Endothelial cell of umbilical vein (primary cell): ENCODE results near the gene IQCB1. TPM values are rescaled to one million over a fixed set of nuclear protein-coding genes. Genes with fewer than 3 reads are reported as not detected.

Experiments used
- BruUV-seq: library from RNA; stranded (reverse); fragments of 400-500 nt; replicated peaks from 2 replicates; lab custom pipeline; 2021; lab: Mats Ljungman, UMichigan
- CTCF ChIA-PET: fragments of 300-600, 350-600 bp; sonication (Branson Sonifier 250); formaldehyde crosslinking; loops from one replicate; lab custom pipeline; 2021; ENCODE audit warnings: antibody characterized with exemption, inconsistent platforms; lab: Charles Lee
- POLR2A ChIA-PET: fragments of 300-600, 350-600 bp; sonication (Branson Sonifier 250); formaldehyde crosslinking; loops from one replicate; lab custom pipeline; 2021; ENCODE audit warnings: antibody characterized with exemption, inconsistent platforms; lab: Charles Lee
- DNase-seq: peaks from one replicate; pipeline ENCODE4 v3.0.0-alpha.2; 2011; ENCODE audit warnings: low read depth, low spot score
- FAIRE-seq: peaks from 2 replicates; lab custom pipeline; 2011; peaks lifted over from hg19 to GRCh38; lab: Jason Lieb, UNC
- H2AFZ ChIP-seq: 2 replicates; pipeline ENCODE4 v1.6.0; 2012; ENCODE audit warnings: low read depth, low read length, control low read depth, inconsistent platforms
- H3K27ac ChIP-seq: 2 replicates; pipeline ENCODE4 v1.5.1; 2011; ENCODE audit warnings: low read depth, mild to moderate bottlenecking, control low read depth, low read length, moderate library complexity; ENCODE audit not compliant: insufficient read depth
- H3K27me3 ChIP-seq, 2 experiments: 2 replicates each; pipeline versions ENCODE4 v1.6.0 to v1.6.1; 2011; ENCODE audit warnings: low read length in 2 of 2, mixed read lengths in 1 of 2; ENCODE audit not compliant: control insufficient read depth in 2 of 2, insufficient read depth in 2 of 2
- H3K36me3 ChIP-seq, 2 experiments: 2 replicates in 1 of 2; 3 replicates in 1 of 2; pipeline ENCODE4 v1.5.1; 2011; ENCODE audit warnings: low read length in 2 of 2, mild to moderate bottlenecking in 1 of 2, moderate library complexity in 1 of 2; ENCODE audit not compliant: control insufficient read depth in 2 of 2, insufficient read depth in 2 of 2; ENCODE audit errors: extremely low read depth in 1 of 2
- H3K4me1 ChIP-seq: 3 replicates; pipeline ENCODE4 v1.5.1; 2011; ENCODE audit warnings: mild to moderate bottlenecking, low read length; ENCODE audit not compliant: control insufficient read depth, insufficient read depth; ENCODE audit errors: extremely low read depth
- H3K4me2 ChIP-seq: 2 replicates; pipeline ENCODE4 v1.6.1; 2011; ENCODE audit warnings: low read length, control low read depth, mixed read lengths; ENCODE audit not compliant: insufficient read depth
- H3K4me3 ChIP-seq, 3 experiments: fragments of 200-600 bp in 1 of 3; sonication (generic), shearing (Covaris generic) in 1 of 3; replicated peaks in 1 of 3; 2 replicates each; pipeline ENCODE4 v1.5.1; 2011 to 2016; ENCODE audit warnings: control low read depth in 3 of 3, low read length in 3 of 3, mild to moderate bottlenecking in 2 of 3, inconsistent platforms in 1 of 3, low read depth in 1 of 3, moderate library complexity in 1 of 3; ENCODE audit not compliant: insufficient read depth in 1 of 3
- H3K79me2 ChIP-seq: 2 replicates; pipeline ENCODE4 v1.6.0; 2012; ENCODE audit warnings: low read length, inconsistent platforms; ENCODE audit not compliant: control insufficient read depth, insufficient read depth
- H3K9ac ChIP-seq: replicated peaks from 2 replicates; pipeline ENCODE3; 2011; ENCODE audit warnings: low read length, control low read depth; ENCODE audit not compliant: insufficient read depth; ENCODE audit errors: extremely low read depth
- H3K9me1 ChIP-seq: replicated peaks from 3 replicates; pipeline ENCODE4 v1.6.0; 2011; ENCODE audit warnings: mild to moderate bottlenecking, low read length; ENCODE audit not compliant: control insufficient read depth, insufficient read depth; ENCODE audit errors: extremely low read depth
- H3K9me3 ChIP-seq: replicated peaks from 2 replicates; pipeline ENCODE4 v1.5.1; 2012; ENCODE audit warnings: low read length, inconsistent platforms; ENCODE audit not compliant: control insufficient read depth, insufficient read depth
- H4K20me1 ChIP-seq: replicated peaks from 2 replicates; pipeline ENCODE3; 2011; ENCODE audit warnings: mild to moderate bottlenecking, low read length; ENCODE audit not compliant: control insufficient read depth, insufficient read depth; ENCODE audit errors: extremely low read depth
- CTCF ChIP-seq, 2 donors: IDR thresholded peaks; 1 replicate in 1 of 2; 2 replicates in 1 of 2; pipeline ENCODE4 v1.5.1; 2011; ENCODE audit warnings: low read length in 2 of 2, mild to moderate bottlenecking in 2 of 2, moderate library complexity in 2 of 2, control low read depth in 1 of 2, inconsistent platforms in 1 of 2, low read depth in 1 of 2; ENCODE audit not compliant: insufficient read depth in 1 of 2; ENCODE audit errors: extremely low read depth in 1 of 2
- EZH2 ChIP-seq: IDR thresholded peaks from 2 replicates; pipeline ENCODE4 v1.6.1; 2012; ENCODE audit warnings: borderline replicate concordance, low read depth, mild to moderate bottlenecking, moderate library complexity, low read length, inconsistent platforms; ENCODE audit not compliant: severe bottlenecking
- FOS ChIP-seq: IDR thresholded peaks from 2 replicates; pipeline ENCODE4 v1.6.1; 2011; ENCODE audit warnings: mild to moderate bottlenecking, low read length, moderate library complexity, borderline replicate concordance; ENCODE audit not compliant: insufficient read depth
- GATA2 ChIP-seq: IDR thresholded peaks from 2 replicates; pipeline ENCODE4 v1.7.0; 2011; ENCODE audit warnings: low read depth, mild to moderate bottlenecking, moderate library complexity, mixed read lengths, low read length; ENCODE audit not compliant: insufficient read length, insufficient read depth
- JUN ChIP-seq: IDR thresholded peaks from 2 replicates; pipeline ENCODE4 v1.6.1; 2011; ENCODE audit warnings: borderline replicate concordance, low read depth; ENCODE audit not compliant: insufficient read length, insufficient read depth
- MAX ChIP-seq: IDR thresholded peaks from 2 replicates; pipeline ENCODE4 v1.6.1; 2011; ENCODE audit not compliant: insufficient read depth, insufficient read length
- MYC ChIP-seq: IDR thresholded peaks from one replicate; pipeline ENCODE4 v1.6.1; 2011; ENCODE audit warnings: mild to moderate bottlenecking, low read depth, low read length
- POLR2A ChIP-seq: IDR thresholded peaks from 2 replicates; pipeline ENCODE4 v1.6.1; 2012; ENCODE audit warnings: low read depth, mild to moderate bottlenecking, control low read depth, low read length
- POLR2AphosphoS5 ChIP-seq: IDR thresholded peaks from 2 replicates; pipeline ENCODE4 v1.6.1; 2012; ENCODE audit warnings: low read depth, mild to moderate bottlenecking, control low read depth, low read length, moderate library complexity; ENCODE audit not compliant: insufficient read depth
- dilution Hi-C: fragments of 300-500 bp; cut with MboI; formaldehyde crosslinking; loops from one replicate; pipeline ENCODE4 v1.15.0; 2019; ENCODE audit warnings: low sequenced_read_pairs; ENCODE audit not compliant: extremely low pct_ligation_motif_present
- intact Hi-C: fragments of 100-400 bp; cut with micrococcal nuclease; formaldehyde crosslinking; loops from one replicate; pipeline ENCODE4 v1.10.0; 2022
- polyA plus RNA-seq, 4 experiments: library from polyadenylated mRNA; depleted of rRNA in 3 of 4; stranded (reverse) in 3 of 4; unstranded in 1 of 4; fragments of >200 nt; gene quantifications; 2 replicates each; pipeline versions ENCODE4 v1.2.1 to v1.2.3, GENCODE V29; 2011 to 2012; ENCODE audit warnings: missing spikeins in 1 of 4
- total RNA-seq: library from RNA; stranded (reverse); gene quantifications from 2 replicates; pipeline ENCODE4 v1.2.3, GENCODE V29; 2021

Gene IQCB1
- total and polyA plus RNA-seq, 2 donors (not counting 3 experiments of a cell fraction or from before 2014, with no cell fraction given): 9.9 to 22.0 TPM

GRCh38 chr3:121803771-121804320 is 31.0 kb downstream of the IQCB1 start:
- Histone ChIP-seq H4K20me1 (no peaks in the 10 kb centered on the region), H3K36me3 (no peaks in the 10 kb centered on the region), H3K9ac (no peak overlapping the region), H3K9me3 (no peaks in the 10 kb centered on the region), H3K9me1 (no peaks in the 10 kb centered on the region), H3K27ac (no peak overlapping the region), H3K4me3 (no peak overlapping the region), H3K4me2 (no peak overlapping the region), H2AFZ (no peak overlapping the region), H3K27me3 (no peaks in the 10 kb centered on the region), H3K4me1 (no peaks in the 10 kb centered on the region), H3K79me2 (no peaks in the 10 kb centered on the region)
- FAIRE-seq (no peak), DNase-seq (no peak)
- BruUV-seq: no TSS peak
- dilution Hi-C loops (no loop called here), intact Hi-C loops (no loop called here)
- ChIA-PET CTCF (no interaction called here), POLR2A (no interaction called here)
- TF ChIP-seq FOS: no peak
- TF ChIP-seq POLR2AphosphoS5: no peak
- no peak for TF ChIP-seq GATA2
- TF ChIP-seq POLR2A: no peak
- TF ChIP-seq EZH2: no peak
- no peak for TF ChIP-seq CTCF (IDR thresholded peaks at IDR 0.05; ENCODE audit: extremely low read depth in 1 of 2, insufficient read depth in 1 of 2, low read depth in 1 of 2, low read length in 2 of 2)
- no peak for TF ChIP-seq MAX
- TF ChIP-seq MYC: no peak
- no peak for TF ChIP-seq JUN
